Measurements from ENCODE around the gene HENMT1. TPM values are rescaled to one million over a fixed set of nuclear protein-coding genes. Genes with fewer than 3 reads are reported as not detected.

Gene HENMT1
- total RNA-seq, 1 experiment from 2014 or later: 23.0 TPM

GRCh38 chr1:108646648-108647269 is 14.1 kb downstream of the HENMT1 start:
- no peak for DNase-seq (ENCODE audit: low read depth, low spot score)
- Histone ChIP-seq H3K36me3 (ENCODE audit: control insufficient read depth, insufficient read depth, low read length) (no peaks in the 10 kb centered on the region), H3K27ac (ENCODE audit: low read length) (no peak overlapping the region), H3K9me3 (ENCODE audit: control insufficient read depth, insufficient read depth, low read depth, low read length) (no peaks in the 10 kb centered on the region), H3K4me3 (ENCODE audit: low read depth in 2 of 2, low read length in 2 of 2) (no peak overlapping the region), H3K4me1 (ENCODE audit: control insufficient read depth, insufficient read depth, low read length) (no peaks in the 10 kb centered on the region), H3K27me3 (ENCODE audit: control insufficient read depth, insufficient read depth, low read length) (no peaks in the 10 kb centered on the region)
- BruUV-seq (replicated peaks): no TSS peak
- TF ChIP-seq, protein P1, sequence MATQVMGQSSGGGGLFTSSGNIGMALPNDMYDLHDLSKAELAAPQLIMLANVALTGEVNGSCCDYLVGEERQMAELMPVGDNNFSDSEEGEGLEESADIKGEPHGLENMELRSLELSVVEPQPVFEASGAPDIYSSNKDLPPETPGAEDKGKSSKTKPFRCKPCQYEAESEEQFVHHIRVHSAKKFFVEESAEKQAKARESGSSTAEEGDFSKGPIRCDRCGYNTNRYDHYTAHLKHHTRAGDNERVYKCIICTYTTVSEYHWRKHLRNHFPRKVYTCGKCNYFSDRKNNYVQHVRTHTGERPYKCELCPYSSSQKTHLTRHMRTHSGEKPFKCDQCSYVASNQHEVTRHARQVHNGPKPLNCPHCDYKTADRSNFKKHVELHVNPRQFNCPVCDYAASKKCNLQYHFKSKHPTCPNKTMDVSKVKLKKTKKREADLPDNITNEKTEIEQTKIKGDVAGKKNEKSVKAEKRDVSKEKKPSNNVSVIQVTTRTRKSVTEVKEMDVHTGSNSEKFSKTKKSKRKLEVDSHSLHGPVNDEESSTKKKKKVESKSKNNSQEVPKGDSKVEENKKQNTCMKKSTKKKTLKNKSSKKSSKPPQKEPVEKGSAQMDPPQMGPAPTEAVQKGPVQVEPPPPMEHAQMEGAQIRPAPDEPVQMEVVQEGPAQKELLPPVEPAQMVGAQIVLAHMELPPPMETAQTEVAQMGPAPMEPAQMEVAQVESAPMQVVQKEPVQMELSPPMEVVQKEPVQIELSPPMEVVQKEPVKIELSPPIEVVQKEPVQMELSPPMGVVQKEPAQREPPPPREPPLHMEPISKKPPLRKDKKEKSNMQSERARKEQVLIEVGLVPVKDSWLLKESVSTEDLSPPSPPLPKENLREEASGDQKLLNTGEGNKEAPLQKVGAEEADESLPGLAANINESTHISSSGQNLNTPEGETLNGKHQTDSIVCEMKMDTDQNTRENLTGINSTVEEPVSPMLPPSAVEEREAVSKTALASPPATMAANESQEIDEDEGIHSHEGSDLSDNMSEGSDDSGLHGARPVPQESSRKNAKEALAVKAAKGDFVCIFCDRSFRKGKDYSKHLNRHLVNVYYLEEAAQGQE (IDR thresholded peaks at IDR 0.05; ENCODE audit: insufficient read depth in 1 of 2, low read depth in 2 of 2, low read length in 1 of 2): no peak
- no peak for TF ChIP-seq POLR2AphosphoS5 (IDR thresholded peaks at IDR 0.05; ENCODE audit: low read depth, low read length)
- no peak for TF ChIP-seq SIN3A (IDR thresholded peaks at IDR 0.05; ENCODE audit: borderline replicate concordance, insufficient read depth, low read depth, low read length)
- TF ChIP-seq CTCF (IDR thresholded peaks at IDR 0.05): no peak
- no peak for ATAC-seq
- in situ Hi-C loops (cut with HindIII; ENCODE audit: low pct_unique_long_range_greater_than_20kb, low sequenced_read_pairs) (no loop called here), intact Hi-C loops (cut with micrococcal nuclease; ENCODE audit: unreplicated experiment) (no loop called here)
- POLR2A ChIA-PET: no interaction called here
- CTCF ChIA-PET: no interaction called here

DNA sequence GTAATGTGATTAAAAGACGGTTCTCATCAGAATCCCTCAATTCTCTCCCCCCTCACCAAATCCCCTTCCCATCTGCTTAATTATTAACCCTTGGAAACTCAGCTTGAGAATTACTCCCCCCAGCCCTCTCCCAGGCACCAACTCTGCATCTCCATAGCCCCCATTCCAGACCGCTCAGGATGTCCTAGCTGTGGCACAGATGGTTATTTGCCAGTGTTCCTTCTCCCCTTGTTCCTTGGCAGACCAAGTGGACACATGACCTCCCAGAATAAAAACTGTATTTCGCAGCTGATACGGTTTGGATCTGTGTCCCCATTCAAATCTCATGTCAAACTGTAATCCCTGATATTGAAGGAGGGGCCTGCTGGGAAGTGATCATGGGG is 14.6 kb downstream of the HENMT1 start:
- TF ChIP-seq CTCF (IDR thresholded peaks at IDR 0.05): no peak
- TF ChIP-seq, protein P1 (IDR thresholded peaks at IDR 0.05; ENCODE audit: insufficient read depth in 1 of 2, low read depth in 2 of 2, low read length in 1 of 2): no peak
- TF ChIP-seq TCF7L2 (IDR thresholded peaks at IDR 0.05; ENCODE audit: low read depth, low read length): no peak
- TF ChIP-seq POLR2AphosphoS5 (IDR thresholded peaks at IDR 0.05; ENCODE audit: low read depth, low read length): no peak
- TF ChIP-seq SIN3A (IDR thresholded peaks at IDR 0.05; ENCODE audit: borderline replicate concordance, insufficient read depth, low read depth, low read length): no peak
- H3K27ac ChIP-seq (ENCODE audit: low read length): no peak overlapping the region
- intact Hi-C loops (cut with micrococcal nuclease; ENCODE audit: unreplicated experiment) (no loop called here), in situ Hi-C loops (cut with HindIII; ENCODE audit: low pct_unique_long_range_greater_than_20kb, low sequenced_read_pairs) (no loop called here)
- no peak for ATAC-seq
- no peak overlapping the region for H3K4me3 ChIP-seq (ENCODE audit: low read depth in 2 of 2, low read length in 2 of 2)
- DNase-seq (ENCODE audit: low read depth, low spot score): no peak
- H3K36me3 ChIP-seq (ENCODE audit: control insufficient read depth, insufficient read depth, low read length): no peaks in the 10 kb centered on the region
- POLR2A ChIA-PET: no interaction called here
- no TSS peak for BruUV-seq (replicated peaks)
- no peaks in the 10 kb centered on the region for H3K9me3 ChIP-seq (ENCODE audit: control insufficient read depth, insufficient read depth, low read depth, low read length)
- CTCF ChIA-PET: no interaction called here
- no peaks in the 10 kb centered on the region for H3K4me1 ChIP-seq (ENCODE audit: control insufficient read depth, insufficient read depth, low read length)
- no peaks in the 10 kb centered on the region for H3K27me3 ChIP-seq (ENCODE audit: control insufficient read depth, insufficient read depth, low read length)

Measured in Panc1 (cell line).